ENCODE measurements around the gene CNGA2.

The CNGA2 gene

GRCh38 chrX:151713849-151714248 is 20.7 kb upstream of the CNGA2 start:
- no peak for DNase-seq

GRCh38 chrX:151714362-151714761 is 20.2 kb upstream of the CNGA2 start:
- no peak for DNase-seq

GRCh38 chrX:151715752-151716151 is 18.8 kb upstream of the CNGA2 start, which contains the start of gene FATE1:
TSS of gene FATE1 (plus strand) at chrX:151716035. CDS start at chrX:151716120, 85 bp downstream.
- DNase-seq: no peak

- DNase-seq: no peak
Measured at GRCh38 chrX:151722241-151722846, 12.2 kb upstream of the CNGA2 start.

DNA sequence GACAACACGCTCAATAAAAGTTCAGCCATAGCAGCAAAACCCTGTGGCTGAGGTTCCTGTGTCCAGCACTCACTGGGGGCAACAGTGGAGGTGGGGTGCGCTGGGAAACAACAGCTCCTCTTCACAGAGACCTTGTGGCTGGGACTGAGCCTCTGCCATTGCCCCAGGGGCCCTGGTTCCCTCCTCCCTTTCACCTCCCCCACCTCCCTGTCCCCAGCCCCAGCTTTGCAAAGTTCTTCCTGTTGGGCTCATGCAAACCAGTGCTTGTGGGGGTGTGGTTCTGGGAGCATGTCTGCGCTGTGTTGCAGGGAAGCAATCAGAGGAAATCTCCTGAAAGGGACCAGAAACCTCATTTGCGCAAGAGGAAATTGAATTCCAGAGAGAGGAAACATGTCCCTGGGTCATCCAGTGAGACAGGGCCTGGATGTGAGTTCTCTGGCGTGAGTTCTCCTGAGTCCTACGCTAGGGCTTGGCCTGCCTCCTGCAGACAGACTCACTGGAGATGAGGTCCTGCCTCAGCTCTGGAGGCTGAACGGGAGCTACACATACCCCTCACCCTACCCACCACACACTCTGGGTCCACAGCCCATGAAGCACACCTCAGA is 11.3 kb upstream of the CNGA2 start:
- DNase-seq: no peak

- DNase-seq: no peak
Measured at GRCh38 chrX:151724563-151725337, 9.8 kb upstream of the CNGA2 start.

GRCh38 chrX:151725338-151725614 is 9.3 kb upstream of the CNGA2 start:
- DNase-seq: no peak

DNA sequence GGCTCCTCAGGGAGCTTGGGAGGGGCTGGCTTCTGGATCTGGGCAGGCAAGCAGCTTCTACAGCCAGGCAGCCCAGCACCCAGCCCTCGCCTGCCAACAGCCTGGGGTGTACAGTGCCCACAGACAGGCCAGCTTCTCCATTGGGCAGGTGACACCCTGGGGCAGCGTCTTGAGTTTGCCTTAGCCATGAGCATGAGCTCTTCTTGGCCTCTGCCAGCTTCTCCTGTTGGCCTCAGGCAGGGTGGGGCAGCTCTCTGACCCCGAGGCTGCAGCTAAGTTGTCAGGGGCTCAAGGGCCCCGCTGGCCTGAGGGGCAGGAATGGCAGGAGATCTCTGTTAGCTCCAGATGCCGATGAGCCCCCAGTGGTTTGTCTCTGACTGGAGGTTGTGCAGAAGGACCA is 7.8 kb upstream of the CNGA2 start:
- DNase-seq: no peak

GRCh38 chrX:151727346-151727745 is 7.2 kb upstream of the CNGA2 start:
- DNase-seq: no peak

DNA sequence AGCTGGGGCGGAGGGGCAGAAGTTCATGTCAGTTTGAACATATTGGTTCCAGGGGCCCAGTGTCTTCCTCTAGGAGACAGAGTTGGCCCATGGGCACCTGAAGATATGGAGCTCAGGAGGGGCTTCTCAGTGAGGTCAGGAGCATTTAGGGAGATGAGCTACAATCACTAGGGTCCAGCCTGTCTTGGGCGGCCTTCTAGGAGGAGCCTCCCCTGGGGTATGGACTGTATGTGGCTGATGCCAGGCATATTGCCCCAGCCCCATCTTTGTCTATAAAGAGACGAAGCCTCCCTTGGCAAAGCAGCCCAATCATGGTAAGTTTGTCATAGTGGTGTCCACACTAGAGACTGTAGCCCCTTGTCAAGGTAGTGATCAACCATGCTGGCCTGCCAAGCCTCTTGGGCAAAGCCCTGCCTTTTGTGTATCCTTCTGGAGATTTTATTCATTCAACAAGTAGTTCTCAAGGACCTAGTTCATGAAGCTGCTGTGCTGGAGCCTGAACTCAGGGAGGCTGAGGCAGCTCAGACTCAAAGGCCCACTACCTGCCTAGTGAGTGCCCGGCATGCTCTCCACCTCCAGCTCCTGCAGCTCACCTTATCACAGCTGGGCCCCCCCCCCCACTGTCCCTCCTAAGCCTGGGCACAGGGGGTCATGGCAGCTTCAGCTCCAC is 5.4 kb upstream of the CNGA2 start:
- no peak for DNase-seq

GRCh38 chrX:151735219-151735618 is 673 bp downstream of the CNGA2 start:
- no peak for DNase-seq

GRCh38 chrX:151736685-151737084 is 2.1 kb downstream of the CNGA2 start:
- DNase-seq: no peak

DNA sequence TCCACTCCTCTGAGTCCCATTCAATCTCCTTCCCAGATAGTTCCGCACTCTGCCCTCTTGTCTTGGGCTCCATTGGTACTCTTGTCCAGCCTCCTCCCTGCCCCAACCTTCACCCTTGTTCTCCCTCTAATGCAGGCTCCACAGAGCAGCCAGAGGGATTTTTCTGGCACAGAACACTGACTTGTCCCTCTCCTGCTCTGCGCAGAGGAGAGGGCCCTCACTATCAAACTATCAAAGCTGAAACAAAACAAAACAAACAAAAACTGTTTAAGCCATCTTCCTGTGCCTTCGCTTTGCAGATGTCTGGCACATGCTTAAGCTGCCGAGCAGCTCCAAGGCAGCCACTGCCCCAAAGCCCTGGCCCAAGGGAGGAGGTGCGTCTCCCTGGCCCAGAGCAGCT is 2.9 kb downstream of the CNGA2 start:
- no peak for DNase-seq

DNA sequence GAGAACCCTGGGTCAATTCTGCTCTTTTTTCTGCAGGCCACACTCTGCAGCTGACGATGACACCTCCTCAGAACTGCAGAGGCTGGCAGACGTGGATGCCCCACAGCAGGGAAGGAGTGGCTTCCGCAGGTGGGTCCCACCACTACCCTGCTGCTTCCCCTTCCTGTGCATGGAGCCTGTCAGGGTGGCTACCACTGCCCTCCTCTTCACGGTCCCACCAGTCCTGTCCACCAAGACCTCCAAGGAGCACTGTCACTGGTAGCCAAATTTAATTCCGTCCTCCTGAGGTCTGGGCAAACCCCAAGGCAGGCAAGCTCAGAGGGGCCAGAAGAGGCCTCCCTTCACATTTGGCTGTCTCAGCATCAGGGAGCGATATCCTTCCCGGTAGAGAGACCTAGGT is 4.2 kb downstream of the CNGA2 start:
- DNase-seq: no peak

GRCh38 chrX:151741606-151742005 is 7.1 kb downstream of the CNGA2 start:
- DNase-seq: no peak

DNA sequence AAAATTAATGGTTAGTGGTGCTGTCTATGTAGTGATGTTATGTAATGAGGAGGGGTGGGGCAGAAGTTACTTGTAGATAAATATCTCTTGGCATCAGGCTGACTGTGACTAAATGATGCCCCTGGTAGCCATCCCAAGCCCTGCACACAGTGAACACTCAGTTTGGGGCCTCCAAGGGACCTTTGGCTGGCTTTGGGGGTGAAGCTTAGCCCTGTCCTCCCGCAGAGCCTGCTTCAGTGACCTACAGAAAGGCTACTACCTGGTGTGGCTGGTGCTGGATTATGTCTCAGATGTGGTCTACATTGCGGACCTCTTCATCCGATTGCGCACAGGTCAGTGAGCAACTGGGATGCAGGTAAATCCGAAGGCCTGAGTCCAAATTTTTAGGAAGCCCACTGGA is 7.8 kb downstream of the CNGA2 start:
- no peak for DNase-seq

- DNase-seq: no peak
Measured at GRCh38 chrX:151743651-151744470, 9.3 kb downstream of the CNGA2 start.

- DNase-seq: no peak
Measured at GRCh38 chrX:151745651-151746050, 11.1 kb downstream of the CNGA2 start.

DNA sequence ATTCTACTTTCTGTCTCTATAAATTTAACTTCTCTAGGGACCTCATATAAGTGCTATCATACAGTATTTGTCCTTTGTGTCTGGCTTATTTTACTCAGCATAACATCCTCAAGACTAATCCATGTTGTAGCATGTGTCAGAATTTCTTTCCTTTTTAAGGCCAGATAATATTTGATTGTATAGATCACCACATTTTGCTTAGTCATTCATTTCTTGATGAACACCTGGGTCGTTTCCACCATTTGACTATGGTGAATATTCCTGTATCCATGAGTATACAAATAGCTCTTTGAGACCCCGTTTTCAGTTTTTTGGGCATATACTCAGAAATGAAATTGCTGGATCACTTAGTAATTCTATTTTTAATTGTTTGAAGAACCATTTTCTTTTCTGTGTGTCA is 12.0 kb downstream of the CNGA2 start:
- DNase-seq: no peak

DNA sequence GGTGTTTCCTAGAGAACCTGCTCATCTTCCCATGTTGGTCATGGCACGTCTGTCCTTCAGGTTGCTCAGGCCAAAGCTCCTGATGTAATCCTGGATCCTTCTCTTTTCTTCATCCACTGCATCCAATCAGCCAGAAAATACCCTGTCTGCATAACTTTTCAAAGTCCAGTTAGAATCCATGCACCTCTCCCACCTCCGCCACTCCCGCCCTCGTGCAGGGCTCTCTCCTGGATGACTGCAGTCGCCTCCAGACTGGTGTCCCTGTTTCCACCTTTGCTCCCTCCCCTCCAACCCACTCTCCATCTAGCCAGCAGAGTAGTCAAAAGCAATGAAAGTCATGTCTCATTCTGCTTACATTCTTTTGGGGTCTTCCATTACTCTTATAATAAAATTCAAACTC is 16.0 kb downstream of the CNGA2 start:
- DNase-seq: no peak

DNA sequence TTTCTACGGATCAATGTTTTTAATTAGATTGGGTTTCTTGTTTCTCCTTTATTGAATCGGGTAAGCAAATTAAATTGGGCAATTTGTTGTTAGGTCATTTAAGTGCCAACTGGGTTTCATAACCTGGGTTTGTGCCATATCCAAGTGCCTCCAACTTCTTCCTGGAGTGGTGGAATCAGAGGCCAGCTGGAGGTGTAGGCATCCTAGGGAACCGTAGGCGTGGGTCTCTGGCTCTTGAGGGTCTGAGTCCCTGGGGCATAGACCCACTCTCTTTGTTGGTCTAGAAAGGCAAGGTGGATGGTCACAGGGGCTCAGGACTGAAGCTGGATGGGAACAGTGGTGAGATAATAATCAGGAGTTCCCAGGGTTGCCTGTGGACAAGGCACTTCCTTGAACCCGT is 18.3 kb downstream of the CNGA2 start:
- no peak for DNase-seq

DNA sequence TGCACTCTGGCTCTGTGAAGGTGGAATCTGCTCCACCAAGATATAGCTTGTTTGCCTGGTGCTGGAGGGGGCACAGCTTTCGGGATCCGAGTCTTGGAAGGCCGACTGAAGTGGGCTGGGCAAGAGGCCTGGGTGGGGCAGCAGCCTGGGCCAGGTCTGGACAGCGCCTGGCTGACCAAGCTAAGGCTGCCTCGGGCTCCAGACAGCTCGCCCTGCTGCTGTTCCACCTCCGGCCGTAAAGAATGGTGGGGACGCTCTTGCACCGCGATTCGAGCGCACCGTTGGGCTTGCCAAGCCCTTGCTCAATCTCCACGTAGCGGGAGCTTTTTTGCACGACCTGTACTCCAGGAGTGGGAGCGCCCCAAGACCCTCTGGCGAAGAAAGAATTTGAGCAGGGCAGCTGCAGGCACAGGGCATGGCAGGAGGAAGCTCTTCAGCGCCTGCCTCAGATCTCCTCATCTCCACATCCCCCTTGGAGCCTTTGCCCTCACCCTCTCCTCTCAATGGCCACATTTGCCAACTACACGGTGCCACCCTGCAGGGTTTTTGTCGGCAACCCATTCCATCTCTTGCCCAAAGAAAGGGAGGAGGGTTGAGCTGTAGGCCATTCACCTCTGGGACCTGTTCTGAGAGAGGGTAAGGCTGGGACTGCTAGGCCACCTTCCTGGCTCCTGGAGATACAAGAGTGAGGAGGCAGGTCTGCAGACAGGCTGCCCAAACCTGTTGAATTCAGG is 18.9 kb downstream of the CNGA2 start:
- no peak for DNase-seq

Data from stimulated activated CD4-positive, alpha-beta T cell treated with anti-CD3 and anti-CD28 coated beads, Interleukin-4, amount 100 ng/mL, for 4 hours (primary cell).